Colonic mucosa (tissue), 4 donors: ENCODE results near the gene BRD2. TPM values are rescaled to one million over a fixed set of nuclear protein-coding genes. Genes with fewer than 3 reads are reported as not detected.

Experiments
- DNase-seq: peaks from one replicate; pipeline ENCODE4 v3.0.0-alpha.2; 2020
- H3K27ac ChIP-seq: fragments of 200-600 bp; one replicate; pipeline ENCODE4 v1.8.0; 2021
- H3K27me3 ChIP-seq: fragments of 200-600 bp; one replicate; pipeline ENCODE4 v1.8.0; 2021
- H3K36me3 ChIP-seq: fragments of 200-600 bp; one replicate; pipeline ENCODE4 v1.8.0; 2021
- H3K4me1 ChIP-seq: fragments of 200-600 bp; one replicate; pipeline ENCODE4 v1.8.0; 2021; ENCODE audit warnings: mild to moderate bottlenecking
- H3K4me3 ChIP-seq: fragments of 200-600 bp; one replicate; pipeline ENCODE4 v1.8.0; 2021
- H3K9ac ChIP-seq, 2 donors: one replicate each; pipeline ENCODE4 v1.7.0; 2013; ENCODE audit warnings: control low read depth in 2 of 2, low read depth in 2 of 2, low read length in 2 of 2
- H3K9me3 ChIP-seq: fragments of 200-600 bp; one replicate; pipeline ENCODE4 v1.8.0; 2021
- CTCF ChIP-seq: fragments of 200-600 bp; IDR thresholded peaks from one replicate; pipeline ENCODE4 v1.8.0; 2022; ENCODE audit warnings: antibody characterized with exemption, mild to moderate bottlenecking
- intact Hi-C: fragments of 100-400 bp; cut with DNase I; formaldehyde crosslinking; loops from one replicate; pipeline ENCODE4 v1.14.1; 2022
- total RNA-seq, 2 donors: library from RNA; stranded (reverse); fragmentation: NEBNext Ultra II Directional in 1 of 2; extraction: Animal tissue kit (Norgen Biotek cat#: 25700) in 1 of 2; gene quantifications; one replicate each; pipeline ENCODE4 v1.2.1, GENCODE V29; 2021
- donor health status: healthy.
- donor health status: DM: no; HTN: no; CAD: no.
- donor health status: DM: no; HTN: no; CAD: no.

Gene BRD2
- total RNA-seq, 2 donors from 2014 or later: 149 to 167 TPM

DNA sequence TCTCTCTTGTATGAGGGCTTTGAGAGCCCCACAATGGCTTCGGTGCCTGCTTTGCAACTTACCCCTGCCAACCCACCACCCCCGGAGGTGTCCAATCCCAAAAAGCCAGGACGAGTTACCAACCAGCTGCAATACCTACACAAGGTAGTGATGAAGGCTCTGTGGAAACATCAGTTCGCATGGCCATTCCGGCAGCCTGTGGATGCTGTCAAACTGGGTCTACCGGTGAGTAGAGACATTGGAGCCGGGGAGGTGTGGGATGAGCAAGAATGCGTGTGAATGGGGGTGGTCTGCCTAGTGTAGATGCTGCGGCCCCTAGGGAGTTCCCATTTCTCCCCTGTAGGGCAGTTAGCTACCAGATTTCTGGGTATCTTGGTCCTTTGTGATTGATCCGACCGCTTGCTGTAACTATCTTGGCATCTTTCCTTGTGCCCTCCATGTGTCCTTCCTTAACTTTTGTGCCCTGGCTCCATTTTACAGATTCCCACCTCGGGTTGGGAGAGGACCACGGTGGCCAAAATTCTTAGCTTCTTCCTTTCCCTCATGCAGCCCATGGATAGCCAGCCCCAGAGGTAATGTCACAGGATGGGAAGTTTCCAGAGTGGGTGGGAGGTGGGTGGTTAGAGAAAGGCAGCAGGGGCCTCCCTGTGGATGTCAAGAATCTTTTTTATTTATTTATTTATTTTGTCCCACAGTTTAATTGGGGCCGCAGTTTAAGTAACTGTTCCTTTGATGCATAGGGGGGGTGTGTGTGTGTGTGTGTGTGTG, 6.3 kb downstream of the BRD2 start:
- Histone ChIP-seq H3K36me3 (peaks cover 40% of the 10 kb centered on the region), H3K9me3 (no peaks in the 10 kb centered on the region), H3K4me3 (peak overlapping the region; percentile 91), H3K4me1 (peaks cover 25% of the 10 kb centered on the region), H3K9ac (peak overlapping the region; percentile 48 to 97), H3K27ac (peak overlapping the region; percentile 87), H3K27me3 (no peaks in the 10 kb centered on the region)
- intact Hi-C loops: no loop called here
- TF ChIP-seq CTCF: no peak
- no peak for DNase-seq

DNA sequence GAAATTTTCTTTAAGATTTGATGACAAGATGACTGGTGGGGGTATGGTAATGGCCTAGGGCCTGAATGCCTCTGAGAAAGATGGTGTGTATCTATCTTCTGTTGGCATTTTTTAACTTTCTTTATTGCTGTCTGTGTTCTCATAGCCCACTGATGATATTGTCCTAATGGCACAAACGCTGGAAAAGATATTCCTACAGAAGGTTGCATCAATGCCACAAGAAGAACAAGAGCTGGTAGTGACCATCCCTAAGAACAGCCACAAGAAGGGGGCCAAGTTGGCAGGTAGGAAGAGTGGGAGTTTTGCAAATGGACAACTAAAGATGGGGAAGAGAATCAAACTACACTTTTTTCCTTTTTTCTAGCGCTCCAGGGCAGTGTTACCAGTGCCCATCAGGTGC, 7.5 kb downstream of the BRD2 start:
- H3K9ac ChIP-seq: no peak overlapping the region
- peaks cover 34% of the 10 kb centered on the region for H3K4me1 ChIP-seq
- H3K9me3 ChIP-seq: no peaks in the 10 kb centered on the region
- TF ChIP-seq CTCF: no peak
- H3K27ac ChIP-seq: no peak overlapping the region
- peaks cover 52% of the 10 kb centered on the region for H3K36me3 ChIP-seq
- no peak for DNase-seq
- intact Hi-C loops: no loop called here
- no peak overlapping the region for H3K4me3 ChIP-seq
- no peaks in the 10 kb centered on the region for H3K27me3 ChIP-seq

- no peak overlapping the region for H3K27ac ChIP-seq
- intact Hi-C loops: no loop called here
- H3K36me3 ChIP-seq: peaks cover 53% of the 10 kb centered on the region
- H3K9ac ChIP-seq: no peak overlapping the region
- H3K9me3 ChIP-seq: no peaks in the 10 kb centered on the region
- peaks cover 34% of the 10 kb centered on the region for H3K4me1 ChIP-seq
- no peak for TF ChIP-seq CTCF
- no peak overlapping the region for H3K4me3 ChIP-seq
- H3K27me3 ChIP-seq: no peaks in the 10 kb centered on the region
- DNase-seq: no peak
Observed at GRCh38 chr6:32976334-32977069, 8.1 kb downstream of the BRD2 start.

GRCh38 chr6:32977272-32977952, 9.0 kb downstream of the BRD2 start:
- H3K36me3 ChIP-seq: peaks cover 53% of the 10 kb centered on the region

More at GRCh38 chr6:32977272-32977952, 9.0 kb downstream of the BRD2 start:
- no peaks in the 10 kb centered on the region for H3K27me3 ChIP-seq
- DNase-seq: no peak
- peaks cover 34% of the 10 kb centered on the region for H3K4me1 ChIP-seq
- intact Hi-C loops: no loop called here
- TF ChIP-seq CTCF: no peak
- no peak overlapping the region for H3K9ac ChIP-seq
- H3K27ac ChIP-seq: no peak overlapping the region
- H3K4me3 ChIP-seq: no peak overlapping the region
- no peaks in the 10 kb centered on the region for H3K9me3 ChIP-seq
